A549 treated with GW870086 at 1 μM for 4 hours (cell line): ENCODE measurements around the gene UGT1A7. TPM values are rescaled to one million over a fixed set of nuclear protein-coding genes. Genes with fewer than 3 reads are reported as not detected.

ENCODE experiments used
- total RNA-seq: library from RNA; stranded (reverse); fragments of 200-300 nt; extraction: Qiagen RNA extraction; gene quantifications from 5 replicates; pipeline ENCODE4 v1.2.3, GENCODE V29; 2022; ENCODE audit warnings: low read depth

UGT1A7 gene
- total RNA-seq = 2.3 to 5.1 TPM (median 3.8 TPM) in 5 replicates

DNA sequence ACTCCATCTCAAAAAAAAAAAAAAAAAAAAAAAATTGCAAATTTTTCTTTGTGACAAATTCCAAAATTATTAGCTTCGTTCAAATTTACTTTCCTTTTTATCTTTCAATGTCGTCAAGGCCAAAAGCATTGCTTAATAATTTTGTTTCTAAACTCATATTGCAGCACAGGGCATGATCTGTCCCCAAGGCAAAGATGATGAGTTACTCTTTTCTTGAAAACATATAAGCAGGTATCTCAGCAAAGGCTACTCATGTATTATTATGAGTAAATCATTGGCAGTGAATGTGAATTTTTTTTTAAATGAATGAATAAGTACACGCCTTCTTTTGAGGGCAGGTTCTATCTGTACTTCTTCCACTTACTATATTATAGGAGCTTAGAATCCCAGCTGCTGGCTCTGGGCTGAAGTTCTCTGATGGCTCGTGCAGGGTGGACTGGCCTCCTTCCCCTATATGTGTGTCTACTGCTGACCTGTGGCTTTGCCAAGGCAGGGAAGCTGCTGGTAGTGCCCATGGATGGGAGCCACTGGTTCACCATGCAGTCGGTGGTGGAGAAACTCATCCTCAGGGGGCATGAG is at the start of gene UGT1A7:
Gene UGT1A7 (plus strand): TSS at position 381 of the 579 bp plus-strand sequence. CDS start 37 bp downstream, at position 418.

DNA sequence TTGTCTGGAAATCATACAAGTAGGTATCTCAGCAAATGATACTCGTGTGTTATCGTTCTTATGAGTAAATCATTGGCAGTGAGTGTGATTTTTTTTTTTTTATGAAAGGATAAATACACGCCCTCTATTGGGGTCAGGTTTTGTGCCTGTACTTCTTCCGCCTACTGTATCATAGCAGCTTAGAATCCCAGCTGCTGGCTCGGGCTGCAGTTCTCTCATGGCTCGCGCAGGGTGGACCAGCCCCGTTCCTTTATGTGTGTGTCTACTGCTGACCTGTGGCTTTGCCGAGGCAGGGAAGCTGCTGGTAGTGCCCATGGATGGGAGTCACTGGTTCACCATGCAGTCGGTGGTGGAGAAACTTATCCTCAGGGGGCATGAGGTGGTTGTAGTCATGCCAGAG is 45.4 kb upstream of the UGT1A7 start, which contains the start of gene UGT1A10:
Gene UGT1A10 (plus strand): TSS at position 143 of the 400 bp plus-strand sequence. CDS start 75 bp downstream, at position 218.

DNA sequence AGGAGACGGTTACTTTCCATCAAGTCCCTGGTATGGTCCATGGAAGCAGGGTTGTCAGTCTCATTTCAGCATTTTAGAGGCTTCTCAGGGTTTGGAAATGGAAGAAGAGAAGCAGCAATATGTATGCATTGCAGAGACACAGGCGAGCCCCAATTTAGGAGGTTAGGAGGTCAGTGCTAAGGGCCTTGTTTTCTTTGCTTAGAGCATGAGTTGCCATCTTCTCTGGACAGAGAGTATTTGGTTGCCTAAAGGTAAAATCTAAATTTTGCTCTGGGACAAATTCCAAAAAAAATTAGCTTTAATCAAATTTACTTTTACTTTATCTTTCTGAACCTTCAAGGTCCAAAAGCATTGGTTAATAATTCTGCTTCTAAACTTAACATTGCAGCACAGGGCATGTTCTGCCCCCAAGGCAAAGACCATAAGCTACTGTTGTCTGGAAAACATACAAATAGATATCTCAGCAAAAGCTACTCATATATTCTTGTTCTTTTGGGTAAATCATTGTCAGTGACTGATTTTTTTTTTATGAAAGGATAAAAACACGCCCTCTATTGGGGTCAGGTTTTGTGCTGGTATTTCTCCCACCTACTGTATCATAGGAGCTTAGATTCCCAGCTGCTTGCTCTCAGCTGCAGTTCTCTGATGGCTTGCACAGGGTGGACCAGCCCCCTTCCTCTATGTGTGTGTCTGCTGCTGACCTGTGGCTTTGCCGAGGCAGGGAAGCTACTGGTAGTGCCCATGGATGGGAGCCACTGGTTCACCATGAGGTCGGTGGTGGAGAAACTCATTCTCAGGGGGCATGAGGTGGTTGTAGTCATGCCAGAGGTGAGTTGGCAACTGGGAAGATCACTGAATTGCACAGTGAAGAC is 10.2 kb upstream of the UGT1A7 start, which contains the start of gene UGT1A9:
Gene UGT1A9 (plus strand): TSS at position 609 of the 872 bp plus-strand sequence. CDS start 37 bp downstream, at position 646.

DNA sequence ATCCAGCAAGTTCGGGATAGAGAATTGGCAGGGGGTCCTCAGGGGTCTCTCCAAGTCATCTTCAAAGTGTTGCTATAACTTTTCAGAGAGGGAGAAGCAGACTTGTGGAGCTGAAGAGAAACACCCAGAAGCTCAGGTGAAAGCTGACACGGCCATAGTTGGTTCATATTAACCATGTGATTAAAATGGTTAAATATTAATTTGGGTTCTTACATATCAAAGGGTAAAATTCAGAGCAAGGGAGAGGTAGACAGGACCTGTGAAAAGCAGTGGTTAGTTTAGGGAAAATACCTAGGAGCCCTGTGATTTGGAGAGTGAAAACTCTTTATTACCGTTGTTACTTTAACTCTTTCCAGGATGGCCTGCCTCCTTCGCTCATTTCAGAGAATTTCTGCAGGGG is 10.9 kb downstream of the UGT1A7 start, which contains the start of gene UGT1A6:
Gene UGT1A6 (plus strand): TSS at position 243 of the 400 bp plus-strand sequence. CDS start 115 bp downstream, at position 358.

DNA sequence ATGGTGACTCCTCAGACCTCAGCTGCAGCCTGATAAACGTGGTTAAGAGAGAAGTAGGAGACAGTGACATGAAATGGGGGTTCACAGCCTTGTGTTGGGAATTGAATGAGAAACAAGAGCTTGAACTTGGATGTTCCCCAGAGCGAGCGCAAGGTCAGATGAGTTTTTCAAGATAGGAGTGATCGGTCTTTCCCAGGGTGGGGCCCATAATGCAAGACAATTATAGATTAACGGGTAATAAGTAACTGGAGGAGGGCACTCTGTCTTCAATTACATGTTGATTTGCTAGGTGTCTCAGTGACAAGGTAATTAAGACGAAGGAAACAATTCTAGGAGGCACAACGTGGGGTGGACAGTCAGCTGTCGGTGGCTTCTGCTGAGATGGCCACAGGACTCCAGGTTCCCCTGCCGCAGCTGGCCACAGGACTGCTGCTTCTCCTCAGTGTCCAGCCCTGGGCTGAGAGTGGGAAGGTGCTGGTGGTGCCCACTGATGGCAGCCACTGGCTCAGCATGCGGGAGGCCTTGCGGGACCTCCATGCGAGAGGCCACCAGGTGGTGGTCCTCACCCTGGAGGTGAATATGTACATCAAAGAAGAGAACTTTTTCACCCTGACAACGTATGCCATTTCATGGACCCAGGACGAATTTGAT is 31.0 kb downstream of the UGT1A7 start, which contains the start of gene UGT1A5:
Gene UGT1A5 (plus strand): TSS at position 297 of the 651 bp plus-strand sequence. CDS start 85 bp downstream, at position 382.

DNA sequence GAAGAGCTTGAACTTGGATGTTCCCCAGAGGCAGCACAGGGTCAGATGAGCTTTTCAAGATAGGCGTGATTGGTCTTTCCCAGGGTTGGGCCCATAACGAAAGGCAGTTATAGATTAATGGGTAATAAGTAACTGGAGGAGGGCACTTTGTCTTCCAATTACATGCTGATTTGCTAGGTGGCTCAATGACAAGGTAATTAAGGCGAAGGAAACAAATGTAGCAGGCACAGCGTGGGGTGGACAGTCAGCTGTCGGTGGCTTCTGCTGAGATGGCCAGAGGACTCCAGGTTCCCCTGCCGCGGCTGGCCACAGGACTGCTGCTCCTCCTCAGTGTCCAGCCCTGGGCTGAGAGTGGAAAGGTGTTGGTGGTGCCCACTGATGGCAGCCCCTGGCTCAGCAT is 36.9 kb downstream of the UGT1A7 start, which contains the start of gene UGT1A4:
Gene UGT1A4 (plus strand): TSS at position 185 of the 400 bp plus-strand sequence. CDS start 85 bp downstream, at position 270.

DNA sequence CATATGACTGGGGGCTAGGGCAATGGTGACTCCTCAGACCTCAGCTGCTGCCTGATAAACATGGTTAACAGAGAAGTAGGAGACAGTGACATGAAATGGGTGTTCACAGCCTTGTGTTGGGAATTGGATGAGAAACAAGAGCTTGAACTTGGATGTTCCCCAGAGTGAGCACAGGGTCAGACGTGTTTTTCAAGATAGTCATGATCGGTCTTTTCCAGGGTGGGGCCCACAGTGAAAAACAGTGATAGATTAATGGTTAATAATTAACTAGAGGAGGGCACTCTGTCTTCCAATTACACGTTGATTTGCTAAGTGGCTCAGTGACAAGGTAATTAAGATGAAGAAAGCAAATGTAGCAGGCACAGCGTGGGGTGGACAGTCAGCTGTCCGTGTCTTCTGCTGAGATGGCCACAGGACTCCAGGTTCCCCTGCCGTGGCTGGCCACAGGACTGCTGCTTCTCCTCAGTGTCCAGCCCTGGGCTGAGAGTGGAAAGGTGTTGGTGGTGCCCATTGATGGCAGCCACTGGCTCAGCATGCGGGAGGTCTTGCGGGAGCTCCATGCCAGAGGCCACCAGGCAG is 47.1 kb downstream of the UGT1A7 start, which contains the start of gene UGT1A3:
Gene UGT1A3 (plus strand): TSS at position 320 of the 579 bp plus-strand sequence. CDS start 85 bp downstream, at position 405.

DNA sequence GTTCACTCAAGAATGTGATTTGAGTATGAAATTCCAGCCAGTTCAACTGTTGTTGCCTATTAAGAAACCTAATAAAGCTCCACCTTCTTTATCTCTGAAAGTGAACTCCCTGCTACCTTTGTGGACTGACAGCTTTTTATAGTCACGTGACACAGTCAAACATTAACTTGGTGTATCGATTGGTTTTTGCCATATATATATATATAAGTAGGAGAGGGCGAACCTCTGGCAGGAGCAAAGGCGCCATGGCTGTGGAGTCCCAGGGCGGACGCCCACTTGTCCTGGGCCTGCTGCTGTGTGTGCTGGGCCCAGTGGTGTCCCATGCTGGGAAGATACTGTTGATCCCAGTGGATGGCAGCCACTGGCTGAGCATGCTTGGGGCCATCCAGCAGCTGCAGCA is 78.3 kb downstream of the UGT1A7 start, which contains the start of gene UGT1A1:
Gene UGT1A1 (plus strand): TSS at position 228 of the 400 bp plus-strand sequence. CDS start 18 bp downstream, at position 246.

DNA sequence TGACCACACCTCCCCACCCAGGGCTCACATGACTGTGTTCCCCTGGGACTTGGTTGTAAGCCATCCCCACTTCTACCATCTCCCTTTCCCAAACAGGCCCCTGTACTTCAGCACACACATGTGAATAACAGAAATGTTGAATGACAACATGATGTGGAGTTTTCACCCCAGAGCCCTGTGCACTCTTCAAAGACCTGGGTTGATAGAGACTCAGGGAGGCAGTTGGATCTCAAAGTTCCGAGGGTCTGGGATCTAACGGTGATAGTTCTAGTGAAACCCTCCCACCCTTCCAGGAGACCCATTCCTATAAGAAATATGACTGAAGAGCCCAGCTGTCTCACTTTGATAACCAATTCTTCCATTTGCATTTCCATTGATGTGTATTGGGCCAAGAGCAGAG is 96.3 kb downstream of the UGT1A7 start, which contains the start of gene MROH2A:
Gene MROH2A (plus strand): TSS at position 301 of the 400 bp plus-strand sequence. CDS start 1,029 bp downstream, outside the sequence.

Other genes starting within 250 kb of the UGT1A7 start
- gene USP40, start 115.1 kb upstream of the UGT1A7 start, total RNA-seq = 20.6 to 25.3 TPM (median 23.8 TPM) in 5 replicates
- gene UGT1A8, start 64.3 kb upstream of the UGT1A7 start, total RNA-seq = 0.07 to 0.28 TPM in 2 of 5 replicates, not detected in the others
- 0.07 to 0.49 TPM (median 0.11 TPM) in 4 of 5 replicates, not detected in the other for gene UGT1A10, start 45.5 kb upstream of the UGT1A7 start, total RNA-seq
- gene UGT1A9, start 10.0 kb upstream of the UGT1A7 start, total RNA-seq = 4.1 to 6.1 TPM (median 4.5 TPM) in 5 replicates
- gene UGT1A6, start 11.0 kb downstream of the UGT1A7 start, total RNA-seq = 0.31 to 1.8 TPM (median 1.5 TPM) in 5 replicates
- gene UGT1A5, start 31.0 kb downstream of the UGT1A7 start, total RNA-seq = 0.09 to 0.13 TPM in 2 of 5 replicates, not detected in the others
- gene UGT1A4, start 36.8 kb downstream of the UGT1A7 start, total RNA-seq = not detected in 5 replicates
- gene UGT1A3, start 47.1 kb downstream of the UGT1A7 start, total RNA-seq = 0.07 TPM in 1 of 5 replicates, not detected in the others
- gene UGT1A1, start 78.4 kb downstream of the UGT1A7 start, total RNA-seq = 0.71 to 1.1 TPM (median 0.87 TPM) in 5 replicates
- 0.09 to 0.21 TPM (median 0.12 TPM) in 3 of 5 replicates, not detected in the others for gene MROH2A, start 96.4 kb downstream of the UGT1A7 start, total RNA-seq
- gene HJURP, start 172.6 kb downstream of the UGT1A7 start, total RNA-seq = 58.2 to 64.5 TPM (median 61.4 TPM) in 5 replicates
- gene TRPM8, start 235.5 kb downstream of the UGT1A7 start, total RNA-seq = 0.03 to 0.49 TPM (median 0.28 TPM) in 5 replicates